ENCODE measurements around the gene GSE1. TPM values are rescaled to one million over a fixed set of nuclear protein-coding genes. Genes with fewer than 3 reads are reported as not detected.

Gene GSE1
- polyA plus RNA-seq, 4 donors = 54.5 to 89.1 (median 68.1) TPM

GRCh38 chr16:85616607-85617321 lies 3.6 kb downstream of the GSE1 start:
- no peak for DNase-seq (ENCODE audit: low read depth in 4 of 4, low spot score in 2 of 4)

GRCh38 chr16:85617948-85618347 lies 4.8 kb downstream of the GSE1 start:
- DNase-seq (ENCODE audit: low read depth in 4 of 4, low spot score in 2 of 4) = no peak

DNA sequence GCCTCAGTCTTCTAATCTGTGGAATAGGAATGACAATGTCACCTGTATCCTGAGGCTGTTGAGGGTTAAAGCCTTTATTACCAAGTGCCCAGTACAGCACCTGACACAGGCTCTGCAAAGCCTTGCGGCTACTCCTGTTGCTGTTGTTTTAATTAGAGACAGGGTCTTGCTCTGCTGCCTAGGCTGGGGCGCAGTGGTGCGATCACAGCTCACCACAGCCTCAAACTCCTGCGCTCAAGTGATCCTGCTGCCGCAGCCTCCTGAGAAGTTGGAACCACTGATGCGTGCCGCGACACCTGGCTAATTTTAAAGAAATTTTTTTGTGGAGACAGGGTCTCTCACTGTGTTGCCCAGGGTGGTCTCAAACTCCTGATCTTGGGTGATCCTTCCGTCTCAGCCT lies 5.4 kb downstream of the GSE1 start:
- DNase-seq (ENCODE audit: low read depth in 4 of 4, low spot score in 2 of 4) = no peak

DNA sequence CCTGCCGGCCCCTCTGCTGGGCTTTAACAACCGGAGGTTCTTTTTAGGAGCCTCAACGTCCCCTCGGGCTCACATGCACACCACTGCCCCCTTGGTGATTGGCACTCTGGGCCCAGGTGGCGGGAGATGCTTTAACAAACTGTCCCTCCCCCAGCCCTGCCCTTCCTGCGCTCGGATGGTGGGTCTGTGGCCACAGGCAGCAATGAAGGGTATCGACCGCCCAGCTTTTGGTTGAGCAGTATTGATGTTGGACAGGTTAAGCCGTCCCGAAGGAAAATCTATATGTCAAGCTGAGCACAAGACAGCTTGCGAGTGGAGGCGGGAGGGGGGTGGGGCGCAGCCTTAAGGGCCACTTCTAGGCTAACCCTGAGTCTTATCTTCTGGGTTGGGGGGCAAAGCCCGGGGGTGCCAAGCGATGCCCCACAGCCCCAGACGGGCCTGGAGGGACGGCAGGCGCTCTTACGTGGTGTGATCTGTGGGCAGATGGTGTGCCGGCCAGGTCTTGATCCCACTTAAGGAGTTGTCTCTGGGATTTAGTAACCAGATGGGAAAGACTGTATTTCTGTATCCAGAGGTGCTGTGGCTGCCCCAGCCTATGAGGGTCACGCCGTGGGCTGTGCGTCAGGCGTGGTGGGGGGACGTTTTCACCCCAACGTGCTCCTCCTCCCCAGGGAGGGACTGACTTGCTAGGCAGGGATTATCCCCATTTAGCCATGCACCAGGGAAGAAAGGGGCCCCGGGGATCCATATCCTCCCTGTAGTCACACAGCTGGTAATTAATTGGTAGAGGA lies 6.2 kb downstream of the GSE1 start:
- DNase-seq (ENCODE audit: low read depth in 4 of 4, low spot score in 2 of 4) = no peak

- DNase-seq (ENCODE audit: low read depth in 4 of 4, low spot score in 2 of 4) = no peak
These were observed 7.3 kb downstream of the GSE1 start for GRCh38 chr16:85620374-85620773.

DNA sequence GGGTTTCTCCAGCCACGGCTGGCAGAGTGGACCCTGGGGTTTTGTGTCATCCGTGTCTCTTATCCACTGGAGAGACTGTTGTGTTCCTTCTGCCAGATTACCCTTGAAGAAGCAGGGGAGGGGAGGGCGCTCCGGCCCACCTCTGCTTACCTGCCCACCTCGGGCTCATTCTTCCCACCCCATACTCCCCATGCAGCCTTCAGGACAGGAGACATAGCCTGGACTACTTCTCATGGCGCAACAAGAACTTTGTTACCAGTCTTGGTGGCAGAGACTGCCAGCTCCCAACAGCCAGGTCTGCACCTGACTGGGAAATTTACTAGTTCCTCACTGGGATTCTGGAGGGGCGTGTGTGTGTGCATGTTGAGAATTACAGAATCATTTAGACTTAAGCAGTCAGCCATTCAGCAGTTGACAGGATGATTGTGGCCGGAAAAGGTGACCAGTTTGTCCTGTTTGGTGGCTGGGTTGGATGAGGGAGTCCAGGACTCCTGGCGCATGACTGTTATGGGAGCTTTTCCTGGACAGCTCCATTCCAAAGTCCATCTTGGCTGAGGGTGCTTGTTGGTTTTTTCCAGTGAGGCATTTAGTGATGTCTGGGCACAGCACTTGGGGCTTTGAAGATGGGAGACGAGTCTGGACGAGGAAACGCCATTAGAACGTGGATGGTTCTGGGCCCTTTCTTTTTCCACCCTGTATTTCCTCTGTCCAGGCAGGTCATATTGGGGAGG lies 8.7 kb downstream of the GSE1 start:
- no peak for DNase-seq (ENCODE audit: low read depth in 4 of 4, low spot score in 2 of 4)

DNA sequence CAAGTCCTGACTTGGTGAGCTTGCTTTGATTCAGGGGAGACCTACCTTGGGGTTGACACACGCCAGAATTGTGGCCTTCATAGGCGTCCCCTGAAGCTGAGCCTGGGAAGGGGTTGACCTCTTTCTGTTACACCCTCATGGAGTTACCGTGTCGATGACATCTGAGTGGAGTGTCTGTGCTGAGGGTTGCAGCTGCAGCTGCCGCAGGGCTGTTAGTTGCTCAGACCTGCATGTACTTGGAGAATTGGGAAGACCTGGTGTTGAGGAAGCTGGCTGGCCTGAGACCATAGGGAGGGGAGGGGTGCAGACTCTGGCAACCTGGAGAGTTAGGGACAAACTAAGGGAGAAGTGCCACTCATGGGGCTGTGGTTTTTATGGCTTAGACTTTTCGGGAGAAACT lies 9.6 kb downstream of the GSE1 start:
- no peak for DNase-seq (ENCODE audit: low read depth in 4 of 4, low spot score in 2 of 4)

DNA sequence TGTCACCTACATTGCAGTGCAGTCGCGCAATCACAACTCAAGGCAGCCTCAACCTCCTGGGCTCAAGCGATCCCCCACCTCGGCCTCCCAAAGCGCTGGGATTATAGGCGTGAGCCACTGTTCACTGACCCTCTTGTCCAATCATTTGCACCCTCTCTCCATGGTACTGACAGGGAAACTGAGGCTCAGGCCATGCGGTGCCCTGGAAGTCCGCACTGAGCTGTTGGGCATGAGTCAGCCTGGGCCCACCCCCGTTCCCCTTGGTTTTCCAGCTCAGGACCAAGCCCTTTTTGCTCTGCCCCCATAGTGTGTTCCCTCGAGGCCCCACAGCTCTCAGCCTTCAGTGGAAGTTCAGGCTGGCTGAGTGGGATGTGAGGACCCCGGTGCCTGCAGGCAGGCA lies 10.1 kb downstream of the GSE1 start:
- DNase-seq (ENCODE audit: low read depth in 4 of 4, low spot score in 2 of 4) = no peak

DNA sequence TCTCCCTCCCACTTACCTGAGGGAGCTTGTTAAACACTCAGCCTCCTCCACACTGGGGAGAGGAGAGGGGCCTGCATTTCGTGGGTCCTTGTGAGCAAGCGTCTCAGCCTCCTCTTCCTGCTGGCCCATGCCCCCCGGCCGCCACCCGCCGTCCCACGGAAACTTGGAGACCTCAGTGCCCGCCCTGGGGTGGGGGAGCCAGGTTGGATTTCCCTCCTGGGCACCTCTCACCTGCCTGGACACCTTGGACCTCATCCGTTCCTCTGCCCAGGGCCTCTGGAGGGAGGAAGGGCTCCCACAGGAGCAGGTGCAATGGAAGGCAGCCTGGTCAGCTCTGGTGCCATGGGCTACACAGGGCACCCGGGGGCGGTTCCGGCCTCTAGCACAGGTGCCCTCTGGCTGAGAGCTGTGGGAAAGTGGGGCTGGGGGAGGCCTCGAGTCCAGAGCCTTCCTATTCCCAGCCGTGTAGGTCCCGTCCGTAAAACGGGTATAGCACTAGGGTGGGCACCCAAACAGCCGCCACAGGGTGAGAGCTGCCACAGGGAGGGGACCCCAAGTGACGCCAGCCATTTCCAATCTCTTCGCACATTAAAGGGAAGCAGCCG lies 11.0 kb downstream of the GSE1 start:
- no peak for DNase-seq (ENCODE audit: low read depth in 4 of 4, low spot score in 2 of 4)

- DNase-seq (ENCODE audit: low read depth in 4 of 4, low spot score in 2 of 4) = no peak
These were observed 11.5 kb downstream of the GSE1 start for GRCh38 chr16:85624646-85625045.

DNA sequence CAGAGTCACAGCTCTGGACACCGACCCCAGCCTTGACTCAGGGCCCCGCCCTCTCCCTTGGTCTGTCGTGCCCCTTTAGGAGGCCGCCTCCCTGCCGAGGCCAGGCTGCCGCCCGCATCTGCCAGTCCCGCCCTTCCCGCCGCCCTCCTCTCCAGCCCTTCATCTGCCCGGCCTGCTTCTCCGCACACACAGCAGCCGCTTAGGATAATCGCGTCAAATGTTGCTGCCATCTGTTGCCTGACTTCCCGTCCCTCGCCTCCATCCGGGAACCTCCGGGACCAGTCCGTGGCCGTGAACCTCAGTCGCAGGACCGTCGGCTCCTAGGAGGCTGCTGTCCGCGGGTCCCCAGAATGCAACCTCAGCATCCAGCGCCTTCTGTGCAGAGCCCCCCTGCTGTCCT lies 11.9 kb downstream of the GSE1 start:
- DNase-seq (ENCODE audit: low read depth in 4 of 4, low spot score in 2 of 4) = no peak

DNA sequence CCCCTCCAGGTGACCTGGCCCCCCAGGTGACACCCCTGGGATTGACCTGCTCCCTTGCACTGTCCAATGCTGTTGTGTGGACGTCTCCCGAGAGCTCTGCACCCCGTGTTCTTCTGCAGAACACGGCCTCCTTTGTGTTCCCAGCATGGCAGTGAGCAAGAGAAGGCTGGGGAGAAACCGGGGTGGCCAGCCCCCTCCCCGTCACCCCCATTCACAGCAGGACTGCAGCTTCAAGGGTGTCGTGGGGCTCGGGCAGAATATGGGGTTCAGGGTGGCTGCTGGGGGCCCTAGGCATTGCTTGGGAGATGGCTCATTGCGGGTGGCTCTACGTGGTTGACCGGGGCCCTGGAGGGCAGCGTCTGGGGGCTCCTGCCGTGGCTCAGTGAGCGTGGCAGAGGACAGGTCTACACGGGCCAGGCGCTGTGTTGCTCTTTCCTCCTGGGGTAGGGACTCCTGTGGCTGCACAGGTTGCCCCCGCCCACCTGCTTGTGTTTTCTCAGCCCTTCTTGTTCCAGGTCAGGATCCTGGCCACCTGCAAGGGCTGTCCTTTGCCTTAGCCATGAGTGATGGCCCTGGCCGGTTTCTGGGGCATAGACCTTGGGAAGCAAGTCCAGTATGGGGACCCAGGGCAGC lies 12.5 kb downstream of the GSE1 start:
- DNase-seq (ENCODE audit: low read depth in 4 of 4, low spot score in 2 of 4) = no peak

- DNase-seq (ENCODE audit: low read depth in 4 of 4, low spot score in 2 of 4) = no peak
These were observed 13.3 kb downstream of the GSE1 start for GRCh38 chr16:85626191-85626981.

GRCh38 chr16:85627089-85627488 lies 14.0 kb downstream of the GSE1 start:
- no peak for DNase-seq (ENCODE audit: low read depth in 4 of 4, low spot score in 2 of 4)

DNA sequence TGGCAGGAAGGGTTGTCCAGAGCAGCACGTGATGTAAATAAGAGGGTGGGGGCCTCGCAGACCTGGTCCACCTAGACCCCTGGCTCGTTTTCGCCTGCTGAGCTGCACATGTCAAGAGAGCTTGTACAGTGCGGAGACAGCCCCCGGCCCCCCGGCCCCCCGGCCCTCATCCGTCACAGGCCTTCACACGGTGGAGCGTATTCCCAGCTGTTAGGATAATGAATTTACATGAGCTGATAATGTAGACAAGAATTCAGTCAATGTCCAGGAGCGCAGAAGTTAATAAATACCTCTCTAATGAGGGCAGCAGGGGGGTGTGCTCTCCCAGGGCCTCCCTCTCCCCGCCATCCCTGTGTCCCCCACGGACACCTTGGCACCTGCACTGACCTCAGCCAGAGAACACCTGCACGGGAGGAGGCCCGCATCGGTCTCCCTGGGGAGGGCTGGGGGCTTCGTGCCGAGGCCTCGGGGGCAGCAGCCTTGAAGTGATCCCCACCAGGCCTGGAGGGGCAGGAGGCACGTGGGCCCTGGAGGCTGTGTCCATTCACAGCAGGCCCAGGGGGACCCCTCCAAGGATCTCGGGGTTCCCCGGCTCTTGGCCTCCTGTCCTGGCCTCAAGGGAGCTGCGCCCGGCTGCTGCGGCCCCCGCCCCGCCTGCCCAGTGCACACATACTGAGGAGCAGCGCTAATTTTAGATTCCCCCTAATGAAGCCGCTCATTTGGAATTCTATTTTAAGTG lies 14.6 kb downstream of the GSE1 start:
- DNase-seq (ENCODE audit: low read depth in 4 of 4, low spot score in 2 of 4) = no peak

DNA sequence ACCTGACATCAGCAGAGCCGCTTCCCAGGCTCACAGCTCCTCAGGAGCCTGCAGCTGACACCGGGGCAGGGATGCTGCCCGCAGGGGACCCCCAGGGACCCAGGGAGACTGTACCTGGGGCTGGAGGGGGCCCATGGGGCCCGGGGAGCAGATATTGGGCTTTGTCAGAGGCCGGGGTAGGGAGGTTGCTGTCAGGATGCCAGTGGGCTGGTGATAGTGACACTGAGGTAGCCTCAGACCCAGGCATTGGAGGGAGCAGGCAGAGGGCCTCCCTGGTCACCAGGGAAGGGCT lies 15.1 kb downstream of the GSE1 start:
- DNase-seq (ENCODE audit: low read depth in 4 of 4, low spot score in 2 of 4) = no peak

GRCh38 chr16:85628645-85629044 lies 15.5 kb downstream of the GSE1 start:
- no peak for DNase-seq (ENCODE audit: low read depth in 4 of 4, low spot score in 2 of 4)

DNA sequence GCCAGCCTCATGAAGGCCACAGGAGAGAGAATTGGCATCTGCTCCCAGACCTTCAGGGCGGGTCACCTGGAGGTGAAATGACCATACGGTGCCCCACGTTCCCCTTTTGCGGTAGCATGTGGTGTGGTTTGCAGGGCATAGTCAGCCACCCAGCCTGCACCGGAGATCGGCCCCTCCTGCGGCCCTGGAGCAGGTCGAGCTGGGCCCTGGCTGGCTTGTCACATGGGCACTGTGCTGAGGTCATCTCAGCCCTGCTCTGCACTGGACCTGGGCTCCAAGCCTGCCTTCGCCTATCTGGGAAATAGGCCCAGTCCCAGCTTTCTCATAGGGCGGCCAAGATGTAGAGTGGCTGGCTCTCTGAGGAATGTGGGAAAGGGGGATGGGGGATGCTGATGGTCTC lies 16.2 kb downstream of the GSE1 start:
- DNase-seq (ENCODE audit: low read depth in 4 of 4, low spot score in 2 of 4) = no peak

DNA sequence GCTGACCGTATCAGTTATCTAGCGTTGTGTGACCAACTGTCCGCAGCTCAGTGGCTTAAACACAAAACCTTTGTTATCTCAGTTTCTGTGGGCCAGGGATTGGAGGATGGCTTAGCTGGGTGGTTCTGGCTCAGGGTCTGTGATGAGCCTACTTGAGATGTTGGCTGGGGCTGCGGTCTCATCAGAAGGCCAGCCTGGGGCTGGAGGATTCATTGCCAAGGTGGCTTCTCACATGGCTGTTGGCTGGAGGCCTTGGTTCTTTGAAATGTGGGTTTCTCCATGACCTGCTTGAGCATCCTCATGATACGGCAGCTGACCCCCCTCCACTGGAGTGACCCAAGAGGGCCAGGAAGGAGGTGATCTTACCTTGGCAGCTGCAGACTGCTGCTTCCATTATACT lies 16.7 kb downstream of the GSE1 start:
- DNase-seq (ENCODE audit: low read depth in 4 of 4, low spot score in 2 of 4) = no peak

Measured in left renal cortex interstitium (tissue), 4 donors.